B cell (primary cell): Measurements from ENCODE around the gene CBX4.

Experiments used
- EZH2 ChIP-seq: IDR thresholded peaks from 2 replicates; pipeline ENCODE4 v1.6.1; 2012; ENCODE audit warnings: borderline replicate concordance, low read depth, mild to moderate bottlenecking, moderate library complexity, low read length; ENCODE audit not compliant: insufficient read depth, poor library complexity, severe bottlenecking
- TF ChIP-seq, protein P1 (sequence below): fragments of 200-600 bp; IDR thresholded peaks from one replicate; pipeline ENCODE4 v1.8.0; 2022; ENCODE audit warnings: antibody characterized with exemption, mild to moderate bottlenecking

GRCh38 chr17:79819085-79819484 is 20.2 kb downstream of the CBX4 start:
- TF ChIP-seq, protein P1, sequence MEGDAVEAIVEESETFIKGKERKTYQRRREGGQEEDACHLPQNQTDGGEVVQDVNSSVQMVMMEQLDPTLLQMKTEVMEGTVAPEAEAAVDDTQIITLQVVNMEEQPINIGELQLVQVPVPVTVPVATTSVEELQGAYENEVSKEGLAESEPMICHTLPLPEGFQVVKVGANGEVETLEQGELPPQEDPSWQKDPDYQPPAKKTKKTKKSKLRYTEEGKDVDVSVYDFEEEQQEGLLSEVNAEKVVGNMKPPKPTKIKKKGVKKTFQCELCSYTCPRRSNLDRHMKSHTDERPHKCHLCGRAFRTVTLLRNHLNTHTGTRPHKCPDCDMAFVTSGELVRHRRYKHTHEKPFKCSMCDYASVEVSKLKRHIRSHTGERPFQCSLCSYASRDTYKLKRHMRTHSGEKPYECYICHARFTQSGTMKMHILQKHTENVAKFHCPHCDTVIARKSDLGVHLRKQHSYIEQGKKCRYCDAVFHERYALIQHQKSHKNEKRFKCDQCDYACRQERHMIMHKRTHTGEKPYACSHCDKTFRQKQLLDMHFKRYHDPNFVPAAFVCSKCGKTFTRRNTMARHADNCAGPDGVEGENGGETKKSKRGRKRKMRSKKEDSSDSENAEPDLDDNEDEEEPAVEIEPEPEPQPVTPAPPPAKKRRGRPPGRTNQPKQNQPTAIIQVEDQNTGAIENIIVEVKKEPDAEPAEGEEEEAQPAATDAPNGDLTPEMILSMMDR = no peak
- TF ChIP-seq EZH2 = no peak
